ENCODE results near the gene FLT3LG. TPM values are rescaled to one million over a fixed set of nuclear protein-coding genes. Genes with fewer than 3 reads are reported as not detected.
"Not testable (repeated sequence)": the region's sequence is repeated elsewhere in the genome, so short reads cannot be mapped to it uniquely, and the experiment has no call there.

The FLT3LG gene
- total RNA-seq, 8 experiments from 2014 or later, result 0.22 to 8.7 (median 1.4) TPM

GRCh38 chr19:49455773-49456172, 18.2 kb upstream of the FLT3LG start:
- H3K4me3 ChIP-seq, result no peak overlapping the region
- peaks cover 4 to 5% of the 10 kb centered on the region in 2 donors for H3K4me1 ChIP-seq (replicated peaks in 1 of 2)
- ATAC-seq (replicated peaks in 6 of 8), result no peak
- WGBS, 10 experiments, result 9 to 100% (median 78%) methylated on average over 1 to 5 of the region's 5 CpGs
- no peak overlapping the region for H3K27ac ChIP-seq
- in situ Hi-C loops (cut with MboI; ENCODE audit: low pct_unique_long_range_greater_than_20kb in 2 of 9, low sequenced_read_pairs in 9 of 9, unreplicated experiment in 9 of 9), result no loop called here

GRCh38 chr19:49456326-49456725, 17.7 kb upstream of the FLT3LG start:
- H3K4me3 ChIP-seq, result no peak overlapping the region
- H3K4me1 ChIP-seq (replicated peaks in 1 of 2), result peaks cover 4 to 5% of the 10 kb centered on the region in 2 donors
- no peak overlapping the region for H3K27ac ChIP-seq
- 38 to 100% (median 90%) methylated on average over 1 to 5 of the region's 5 CpGs; no CpG with 5 or more reads in 1 of the 10 experiments for WGBS, 10 experiments
- in situ Hi-C loops (cut with MboI; ENCODE audit: low pct_unique_long_range_greater_than_20kb in 2 of 9, low sequenced_read_pairs in 9 of 9, unreplicated experiment in 9 of 9), result no loop called here
- ATAC-seq (replicated peaks in 6 of 8), result no peak

- in situ Hi-C loops (cut with MboI; ENCODE audit: low pct_unique_long_range_greater_than_20kb in 2 of 9, low sequenced_read_pairs in 9 of 9, unreplicated experiment in 9 of 9), result no loop called here
- 83 to 100% (median 92%) methylated on average over 1 to 4 of the region's 5 CpGs; no CpG with 5 or more reads in 6 of the 10 experiments for WGBS, 10 experiments
- Histone ChIP-seq H3K4me1 (replicated peaks in 1 of 2) (peaks cover 4 to 5% of the 10 kb centered on the region in 2 donors), H3K27ac (no peak overlapping the region), H3K4me3 (no peak overlapping the region)
- no peak for ATAC-seq (replicated peaks in 6 of 8)
Observed at GRCh38 chr19:49458567-49458903, 15.5 kb upstream of the FLT3LG start.

GRCh38 chr19:49459388-49459787, 14.6 kb upstream of the FLT3LG start:
- no peak overlapping the region for H3K4me3 ChIP-seq
- in situ Hi-C loops (cut with MboI; ENCODE audit: low pct_unique_long_range_greater_than_20kb in 2 of 9, low sequenced_read_pairs in 9 of 9, unreplicated experiment in 9 of 9), result no loop called here
- ATAC-seq (replicated peaks in 6 of 8), result peak in 1 of 8 experiments; percentile 3
- WGBS, 10 experiments, result 80 to 100% (median 87%) methylated on average over 1 to 4 of the region's 12 CpGs; no CpG with 5 or more reads in 1 of the 10 experiments
- H3K4me1 ChIP-seq (replicated peaks in 1 of 2), result peaks cover 0 to under 1% of the 10 kb centered on the region in 2 donors
- no peak overlapping the region for H3K27ac ChIP-seq

GRCh38 chr19:49461130-49461529, 12.9 kb upstream of the FLT3LG start:
- in situ Hi-C loops (cut with MboI; ENCODE audit: low pct_unique_long_range_greater_than_20kb in 2 of 9, low sequenced_read_pairs in 9 of 9, unreplicated experiment in 9 of 9); ATAC-seq (replicated peaks in 6 of 8); H3K4me1 ChIP-seq (replicated peaks in 1 of 2); H3K27ac ChIP-seq; H3K4me3 ChIP-seq: not testable (repeated sequence)
- no CpG with 5 or more reads among the region's 1 CpG for WGBS, 10 experiments

GRCh38 chr19:49461656-49462055, 12.4 kb upstream of the FLT3LG start:
- in situ Hi-C loops (cut with MboI; ENCODE audit: low pct_unique_long_range_greater_than_20kb in 2 of 9, low sequenced_read_pairs in 9 of 9, unreplicated experiment in 9 of 9), result no loop called here
- ATAC-seq (replicated peaks in 6 of 8), result peak in 1 of 8 experiments; percentile 13
- Histone ChIP-seq H3K4me3 (no peak overlapping the region), H3K4me1 (replicated peaks in 1 of 2) (no peaks in the 10 kb centered on the region), H3K27ac (no peak overlapping the region)
- 100% methylated on average over 2 of the region's 37 CpGs; no CpG with 5 or more reads in 9 of the 10 experiments for WGBS, 10 experiments

DNA sequence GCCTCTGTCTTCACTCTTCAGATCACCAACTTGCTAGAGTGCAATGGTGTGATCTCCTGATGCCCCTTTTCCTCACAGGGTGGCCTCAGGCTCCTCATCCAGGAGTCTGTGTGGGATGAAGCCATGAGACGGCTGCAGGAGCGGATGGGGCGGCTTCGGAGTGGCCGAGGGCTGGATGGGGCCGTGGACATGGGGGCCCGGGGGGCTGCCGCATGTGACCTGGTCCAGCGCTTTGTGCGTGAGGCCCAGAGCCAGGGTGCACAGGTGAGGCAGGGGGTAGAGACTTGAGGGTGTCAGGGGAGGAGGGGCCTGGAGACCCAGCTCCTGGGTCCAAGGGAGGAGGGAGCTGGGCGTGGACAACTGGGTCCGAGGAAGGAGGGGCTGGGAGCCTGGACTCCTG, 11.5 kb upstream of the FLT3LG start:
- in situ Hi-C loops (cut with MboI; ENCODE audit: low pct_unique_long_range_greater_than_20kb in 2 of 9, low sequenced_read_pairs in 9 of 9, unreplicated experiment in 9 of 9), result no loop called here
- no CpG with 5 or more reads among the region's 12 CpGs for WGBS, 10 experiments
- Histone ChIP-seq H3K4me3 (no peak overlapping the region), H3K27ac (no peak overlapping the region), H3K4me1 (replicated peaks in 1 of 2) (no peaks in the 10 kb centered on the region)
- no peak for ATAC-seq (replicated peaks in 6 of 8)

DNA sequence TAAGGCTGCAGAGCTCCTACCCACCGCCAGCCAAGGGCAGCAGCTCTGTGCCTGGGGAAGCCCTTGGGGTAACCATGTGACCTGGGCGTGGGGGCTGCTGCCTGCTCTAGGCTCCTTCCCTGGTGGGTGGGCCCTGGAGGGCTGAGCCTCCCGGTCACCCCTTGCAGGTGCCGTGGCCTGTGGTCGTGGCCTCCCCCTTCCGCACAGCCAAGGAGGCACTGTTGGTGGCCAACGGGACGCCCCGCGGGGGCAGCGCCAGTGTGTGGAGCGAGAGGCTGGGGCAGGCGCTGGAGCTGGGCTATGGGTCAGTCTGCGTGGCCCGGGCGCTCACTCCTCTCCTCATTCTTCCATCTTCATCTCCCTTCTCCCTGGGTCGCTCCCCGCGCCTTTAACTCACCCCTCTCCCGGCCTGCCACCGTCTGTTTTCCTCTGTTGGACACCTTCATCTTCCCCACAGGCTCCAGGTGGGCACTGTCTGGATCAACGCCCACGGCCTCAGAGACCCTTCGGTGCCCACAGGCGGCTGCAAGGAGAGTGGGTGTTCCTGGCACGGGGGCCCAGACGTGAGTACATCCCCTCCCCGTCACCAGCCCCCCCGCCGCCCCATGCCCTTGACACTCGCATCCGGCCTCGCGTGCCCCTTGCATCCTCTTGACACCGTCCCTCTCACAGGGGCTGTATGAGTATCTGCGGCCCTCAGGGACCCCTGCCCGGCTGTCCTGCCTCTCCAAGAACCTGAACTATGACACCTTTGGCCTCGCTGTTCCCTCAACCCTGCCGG, 9.9 kb upstream of the FLT3LG start:
- peak in 4 of 8 experiments; percentile 6 to 22 (median 15) for ATAC-seq (replicated peaks in 6 of 8)
- Histone ChIP-seq H3K4me3 (no peak overlapping the region), H3K27ac (no peak overlapping the region), H3K4me1 (replicated peaks in 1 of 2) (no peaks in the 10 kb centered on the region)
- 60 to 93% methylated on average over 1 to 3 of the region's 39 CpGs; no CpG with 5 or more reads in 8 of the 10 experiments for WGBS, 10 experiments
- in situ Hi-C loops (cut with MboI; ENCODE audit: low pct_unique_long_range_greater_than_20kb in 2 of 9, low sequenced_read_pairs in 9 of 9, unreplicated experiment in 9 of 9), result no loop called here

DNA sequence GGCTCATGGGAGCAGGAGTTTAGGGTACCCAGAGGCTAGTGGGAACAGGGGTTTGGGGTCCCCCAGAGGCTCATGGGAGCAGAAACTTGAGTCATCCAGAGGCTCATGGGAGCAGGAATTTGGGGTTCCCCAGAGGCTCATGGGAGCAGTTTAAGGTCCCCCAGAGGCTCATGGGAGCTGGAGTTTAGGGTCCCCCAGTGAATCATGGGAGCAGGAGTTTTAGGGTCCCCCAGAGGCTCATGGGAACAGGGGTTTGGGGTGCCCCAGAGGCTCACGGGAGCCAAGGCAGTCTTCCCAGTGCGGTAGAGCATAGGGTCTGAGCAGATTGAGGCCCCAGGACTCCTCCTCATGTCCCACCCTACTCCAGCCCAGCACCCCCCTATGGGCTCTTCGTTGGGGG, 8.6 kb upstream of the FLT3LG start:
- Histone ChIP-seq H3K4me3 (no peak overlapping the region), H3K4me1 (replicated peaks in 1 of 2) (no peaks in the 10 kb centered on the region), H3K27ac (no peak overlapping the region)
- peak in 2 of 8 experiments; percentile 6 for ATAC-seq (replicated peaks in 6 of 8)
- 82 to 100% (median 100%) methylated on average over 1 to 2 of the region's 3 CpGs; no CpG with 5 or more reads in 5 of the 10 experiments for WGBS, 10 experiments
- in situ Hi-C loops (cut with MboI; ENCODE audit: low pct_unique_long_range_greater_than_20kb in 2 of 9, low sequenced_read_pairs in 9 of 9, unreplicated experiment in 9 of 9), result no loop called here

GRCh38 chr19:49468199-49468598, 5.8 kb upstream of the FLT3LG start:
- 74 to 100% (median 84%) methylated on average over 1 to 3 of the region's 19 CpGs; no CpG with 5 or more reads in 6 of the 10 experiments for WGBS, 10 experiments
- in situ Hi-C loops (cut with MboI; ENCODE audit: low pct_unique_long_range_greater_than_20kb in 2 of 9, low sequenced_read_pairs in 9 of 9, unreplicated experiment in 9 of 9), result no loop called here
- Histone ChIP-seq H3K27ac (no peak overlapping the region), H3K4me3 (no peak overlapping the region), H3K4me1 (replicated peaks in 1 of 2) (no peaks in the 10 kb centered on the region)
- ATAC-seq (replicated peaks in 6 of 8), result peak in 2 of 8 experiments; percentile 3 to 5

- H3K4me1 ChIP-seq (replicated peaks in 1 of 2), result no peaks in the 10 kb centered on the region
- in situ Hi-C loops (cut with MboI; ENCODE audit: low pct_unique_long_range_greater_than_20kb in 2 of 9, low sequenced_read_pairs in 9 of 9, unreplicated experiment in 9 of 9), result no loop called here
- WGBS, 10 experiments, result 3 to 100% (median 75%) methylated on average over 2 to 7 of the region's 15 CpGs; no CpG with 5 or more reads in 3 of the 10 experiments
- H3K4me3 ChIP-seq, result no peak overlapping the region
- peak in 7 of 8 experiments; percentile 10 to 95 (median 28) for ATAC-seq (replicated peaks in 6 of 8)
- H3K27ac ChIP-seq, result no peak overlapping the region
Observed at GRCh38 chr19:49468746-49469447, 5.1 kb upstream of the FLT3LG start.

DNA sequence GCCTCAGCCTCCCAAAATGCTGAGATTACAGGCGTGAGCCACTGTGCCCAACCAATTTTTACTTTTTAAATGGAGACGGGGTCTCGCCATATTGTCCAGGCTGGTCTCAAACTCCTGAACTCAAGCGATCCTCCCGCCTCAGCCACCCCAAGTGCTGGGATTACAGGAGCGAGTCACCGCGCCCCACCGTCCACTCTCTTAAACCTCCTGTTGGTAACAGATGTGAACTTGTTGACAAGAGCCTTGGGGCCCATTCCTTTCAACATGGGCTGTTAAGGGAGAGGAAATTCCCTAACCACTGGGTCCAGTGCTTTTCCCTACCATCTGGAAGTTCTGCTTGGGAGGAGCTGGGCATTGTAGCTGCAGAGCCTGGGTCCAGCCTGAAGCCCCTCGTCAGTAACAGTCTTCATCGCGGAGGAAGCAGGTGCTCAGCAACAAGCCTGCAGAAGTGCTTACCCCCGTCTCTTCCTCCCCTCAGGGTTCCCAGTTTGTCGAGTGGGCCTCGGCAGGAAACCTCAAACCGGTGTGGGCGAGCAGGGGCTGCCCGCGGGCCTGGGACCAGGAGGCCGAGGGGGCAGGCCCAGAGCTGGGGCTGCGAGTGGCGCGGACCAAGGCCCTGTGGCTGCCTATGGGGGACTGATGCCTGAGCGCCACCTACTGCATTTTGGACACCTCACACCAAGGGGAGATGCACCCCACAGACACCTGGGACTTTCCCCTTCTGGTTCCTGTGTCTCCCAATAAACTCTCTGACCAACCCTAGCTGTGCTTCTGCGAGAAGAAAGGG, 4.0 kb upstream of the FLT3LG start:
- in situ Hi-C loops (cut with MboI; ENCODE audit: low pct_unique_long_range_greater_than_20kb in 2 of 9, low sequenced_read_pairs in 9 of 9, unreplicated experiment in 9 of 9), result no loop called here
- no peak overlapping the region for H3K27ac ChIP-seq
- H3K4me3 ChIP-seq, result no peak overlapping the region
- 50 to 92% (median 81%) methylated on average over 1 to 11 of the region's 25 CpGs; no CpG with 5 or more reads in 3 of the 10 experiments for WGBS, 10 experiments
- ATAC-seq (replicated peaks in 6 of 8), result no peak
- H3K4me1 ChIP-seq (replicated peaks in 1 of 2), result no peaks in the 10 kb centered on the region

GRCh38 chr19:49470615-49470978, 3.4 kb upstream of the FLT3LG start:
- ATAC-seq (replicated peaks in 6 of 8), result no peak
- 69 to 100% (median 92%) methylated on average over 2 to 6 of the region's 8 CpGs; no CpG with 5 or more reads in 6 of the 10 experiments for WGBS, 10 experiments
- no peak overlapping the region for H3K4me3 ChIP-seq
- no peaks in the 10 kb centered on the region for H3K4me1 ChIP-seq (replicated peaks in 1 of 2)
- in situ Hi-C loops (cut with MboI; ENCODE audit: low pct_unique_long_range_greater_than_20kb in 2 of 9, low sequenced_read_pairs in 9 of 9, unreplicated experiment in 9 of 9), result no loop called here
- no peak overlapping the region for H3K27ac ChIP-seq

Measured in motor neuron (in vitro differentiated cells).